Measurements from ENCODE around the gene CGB5.

Gene CGB5

DNA sequence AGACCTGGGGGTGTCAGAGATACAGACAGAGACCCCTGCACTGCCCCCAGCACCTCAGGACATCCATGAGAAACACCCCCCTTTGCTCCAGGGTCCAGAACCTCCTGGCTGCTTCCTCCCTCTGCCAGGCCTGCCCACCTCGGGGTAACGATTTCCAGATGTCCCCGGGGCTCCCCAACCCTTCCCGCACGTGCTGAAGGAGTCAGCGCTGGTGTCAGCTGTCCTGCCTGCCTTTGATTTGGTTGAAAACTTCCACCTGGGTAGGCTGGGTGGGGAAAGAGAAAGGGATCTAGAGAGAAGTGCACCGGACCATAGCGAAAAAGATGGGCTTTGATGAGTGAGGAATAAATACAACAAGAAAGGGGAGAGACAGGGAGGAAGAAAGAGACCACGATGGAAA lies 15.4 kb downstream of the CGB5 start:
- no peak for DNase-seq (ENCODE audit: low spot score)
- Histone ChIP-seq H3K27ac (ENCODE audit: poor library complexity, severe bottlenecking) (no peak overlapping the region), H3K27me3 (ENCODE audit: insufficient read depth, poor library complexity, severe bottlenecking) (no peaks in the 10 kb centered on the region), H3K36me3 (ENCODE audit: low read depth) (no peaks in the 10 kb centered on the region), H3K4me3 (ENCODE audit: severe bottlenecking) (no peak overlapping the region), H3K4me1 (ENCODE audit: insufficient read depth, poor library complexity, severe bottlenecking) (peaks cover 7% of the 10 kb centered on the region), H3K9me3 (ENCODE audit: severe bottlenecking) (no peaks in the 10 kb centered on the region)
- ATAC-seq (ENCODE audit: low read depth), result no peak
- no peak for TF ChIP-seq CTCF (IDR thresholded peaks at IDR 0.05; ENCODE audit: poor library complexity, severe bottlenecking)

GRCh38 chr19:49061000-49061399 lies 17.4 kb downstream of the CGB5 start:
- TF ChIP-seq CTCF (IDR thresholded peaks at IDR 0.05; ENCODE audit: poor library complexity, severe bottlenecking), result no peak
- ATAC-seq (ENCODE audit: low read depth), result no peak
- Histone ChIP-seq H3K27me3 (ENCODE audit: insufficient read depth, poor library complexity, severe bottlenecking) (no peaks in the 10 kb centered on the region), H3K4me1 (ENCODE audit: insufficient read depth, poor library complexity, severe bottlenecking) (peaks cover 7% of the 10 kb centered on the region), H3K27ac (ENCODE audit: poor library complexity, severe bottlenecking) (no peak overlapping the region), H3K4me3 (ENCODE audit: severe bottlenecking) (no peak overlapping the region), H3K9me3 (ENCODE audit: severe bottlenecking) (no peaks in the 10 kb centered on the region), H3K36me3 (ENCODE audit: low read depth) (no peaks in the 10 kb centered on the region)
- DNase-seq (ENCODE audit: low spot score), result no peak

DNA sequence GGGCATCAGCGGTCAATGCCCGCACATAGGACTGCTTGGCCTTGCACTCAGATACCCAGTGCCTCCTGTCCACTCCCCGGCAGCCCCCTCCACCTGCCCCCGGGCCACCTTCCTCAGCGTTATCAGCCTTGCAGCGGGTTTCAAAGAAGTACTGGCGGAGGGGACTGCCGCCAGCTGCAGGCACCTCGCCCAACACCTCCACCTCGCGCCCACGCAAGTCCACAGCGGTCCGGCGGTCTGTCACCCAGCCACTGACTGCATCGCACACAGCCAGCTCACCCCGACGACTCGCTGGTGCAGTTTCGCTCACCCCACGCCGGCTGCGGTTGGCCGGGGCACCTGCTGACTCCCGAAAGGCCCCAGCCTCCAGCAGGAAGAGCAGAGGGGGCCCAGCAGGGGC lies 17.8 kb downstream of the CGB5 start:
- ATAC-seq (ENCODE audit: low read depth), result no peak
- no peak for TF ChIP-seq CTCF (IDR thresholded peaks at IDR 0.05; ENCODE audit: poor library complexity, severe bottlenecking)
- no peaks in the 10 kb centered on the region for H3K27me3 ChIP-seq (ENCODE audit: insufficient read depth, poor library complexity, severe bottlenecking)
- no peak overlapping the region for H3K4me3 ChIP-seq (ENCODE audit: severe bottlenecking)
- H3K27ac ChIP-seq (ENCODE audit: poor library complexity, severe bottlenecking), result no peak overlapping the region
- DNase-seq (ENCODE audit: low spot score), result no peak
- H3K9me3 ChIP-seq (ENCODE audit: severe bottlenecking), result no peaks in the 10 kb centered on the region
- no peaks in the 10 kb centered on the region for H3K36me3 ChIP-seq (ENCODE audit: low read depth)
- H3K4me1 ChIP-seq (ENCODE audit: insufficient read depth, poor library complexity, severe bottlenecking), result peaks cover 7% of the 10 kb centered on the region

- Histone ChIP-seq H3K9me3 (ENCODE audit: severe bottlenecking) (no peaks in the 10 kb centered on the region), H3K27me3 (ENCODE audit: insufficient read depth, poor library complexity, severe bottlenecking) (no peaks in the 10 kb centered on the region), H3K36me3 (ENCODE audit: low read depth) (no peaks in the 10 kb centered on the region), H3K27ac (ENCODE audit: poor library complexity, severe bottlenecking) (peak overlapping the region; percentile 92), H3K4me3 (ENCODE audit: severe bottlenecking) (peak overlapping the region; percentile 40), H3K4me1 (ENCODE audit: insufficient read depth, poor library complexity, severe bottlenecking) (peaks cover 7% of the 10 kb centered on the region)
- no peak for TF ChIP-seq CTCF (IDR thresholded peaks at IDR 0.05; ENCODE audit: poor library complexity, severe bottlenecking)
- DNase-seq (ENCODE audit: low spot score), result peak; percentile 90
- peak; percentile 91 for ATAC-seq (ENCODE audit: low read depth)
Observed at GRCh38 chr19:49064029-49064629, 20.5 kb downstream of the CGB5 start.

DNA sequence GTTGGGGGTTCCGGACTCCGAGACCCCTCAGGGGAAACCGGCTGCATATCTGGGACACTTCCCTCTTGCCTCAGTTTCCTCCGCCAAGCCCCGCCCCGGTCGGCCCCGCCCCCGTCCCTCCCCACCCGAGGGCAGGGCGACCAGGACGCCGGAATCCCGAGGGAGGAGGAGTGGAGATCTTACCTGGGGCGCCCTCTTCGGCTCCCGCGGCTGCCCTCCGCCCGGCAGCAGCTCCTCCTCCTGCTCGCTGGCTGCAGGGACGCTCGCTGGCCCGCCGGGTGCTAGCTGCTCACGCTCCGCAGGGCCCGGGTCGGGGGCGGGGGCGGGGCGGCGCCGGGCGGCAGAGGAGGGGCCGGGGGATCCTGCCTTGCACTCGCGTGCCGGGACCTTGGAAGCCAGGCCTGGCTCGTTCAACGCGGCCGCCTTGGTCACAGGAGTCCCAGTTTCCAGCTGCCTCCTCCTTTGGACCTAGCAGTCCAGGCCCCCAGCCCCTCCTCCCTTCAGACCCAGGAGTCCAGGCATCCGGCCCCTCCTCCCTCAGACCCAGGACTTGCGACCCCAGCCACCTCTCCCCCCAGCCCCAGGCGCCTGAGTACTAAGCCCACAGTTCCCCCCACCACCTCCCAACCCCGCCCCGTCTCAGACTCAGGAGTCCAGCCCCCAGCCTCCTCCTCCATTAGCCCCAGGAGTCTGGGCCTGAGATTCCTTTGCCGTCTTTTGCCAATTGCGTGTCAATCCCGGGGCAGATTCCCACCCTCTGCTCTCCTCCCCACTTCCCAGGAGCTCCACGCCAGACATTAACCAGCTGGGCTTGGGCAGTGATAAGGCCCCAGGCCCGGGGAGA lies 21.3 kb downstream of the CGB5 start, which contains the start of gene NTF4:
Gene NTF4, minus strand, starts transcription at position 51 of the 844 bp plus-strand sequence. CDS start 2,821 bp downstream, outside the sequence.
- TF ChIP-seq CTCF (IDR thresholded peaks at IDR 0.05; ENCODE audit: poor library complexity, severe bottlenecking), result peak; percentile 18
- H3K9me3 ChIP-seq (ENCODE audit: severe bottlenecking), result no peaks in the 10 kb centered on the region
- DNase-seq (ENCODE audit: low spot score), result peak; percentile 70
- H3K4me3 ChIP-seq (ENCODE audit: severe bottlenecking), result peak within 1 kb of the TSS; percentile 40
- ATAC-seq (ENCODE audit: low read depth), result peak; percentile 66
- H3K4me1 ChIP-seq (ENCODE audit: insufficient read depth, poor library complexity, severe bottlenecking), result peaks cover 7% of the 10 kb centered on the region
- H3K27ac ChIP-seq (ENCODE audit: poor library complexity, severe bottlenecking), result peak within 1 kb of the TSS; percentile 92
- H3K36me3 ChIP-seq (ENCODE audit: low read depth), result no peaks in the 10 kb centered on the region
- no peaks in the 10 kb centered on the region for H3K27me3 ChIP-seq (ENCODE audit: insufficient read depth, poor library complexity, severe bottlenecking)

All from RWPE2 (cell line).